ENCODE measurements around the gene BCL2A1. TPM values are rescaled to one million over a fixed set of nuclear protein-coding genes. Genes with fewer than 3 reads are reported as not detected.

BCL2A1 gene
- total RNA-seq, 1 experiment from 2014 or later, result not detected

GRCh38 chr15:79966634-79967297, 4.2 kb downstream of the BCL2A1 start:
- Histone ChIP-seq H2AK5ac (ENCODE audit: insufficient read length, low read length) (no peak overlapping the region), H4K20me1 (ENCODE audit: control insufficient read depth, insufficient read depth, insufficient read length) (no peaks in the 10 kb centered on the region), H3K9ac (ENCODE audit: extremely low read depth, insufficient read length, low read length) (no peak overlapping the region), H3K23ac (ENCODE audit: insufficient read length, low read depth, low read length) (no peak overlapping the region), H3K27ac (ENCODE audit: insufficient read length, low read depth, low read length) (no peak overlapping the region), H4K91ac (ENCODE audit: insufficient read length, low read depth, low read length) (no peak overlapping the region), H2BK20ac (ENCODE audit: low read depth, low read length, poor library complexity, severe bottlenecking) (no peak overlapping the region), H3K9me3 (ENCODE audit: control insufficient read depth, low read depth, low read length) (no peaks in the 10 kb centered on the region), H4K8ac (replicated peaks; ENCODE audit: insufficient read length, low read depth, low read length) (no peak overlapping the region), H3K4me1 (ENCODE audit: insufficient read depth, low read length) (no peaks in the 10 kb centered on the region; the same call in 1 of the 2 replicates), H3K79me2 (ENCODE audit: insufficient read depth, low read length) (no peaks in the 10 kb centered on the region), H2BK15ac (ENCODE audit: low read depth, low read length) (no peak overlapping the region), H3K23me2 (ENCODE audit: insufficient read length, low read depth, low read length, poor library complexity, severe bottlenecking) (no peaks in the 10 kb centered on the region), H3K56ac (ENCODE audit: insufficient read length, low read depth, low read length) (no peak overlapping the region), H3K79me1 (ENCODE audit: insufficient read depth, low read depth, low read length, poor library complexity, severe bottlenecking) (no peaks in the 10 kb centered on the region), H2BK120ac (ENCODE audit: low read depth, low read length, poor library complexity, severe bottlenecking) (no peak overlapping the region), H4K5ac (ENCODE audit: insufficient read length, low read depth, low read length) (no peak overlapping the region), H3K27me3 (ENCODE audit: insufficient read depth, low read length) (no peaks in the 10 kb centered on the region), H3T11ph (ENCODE audit: low read length) (no peak overlapping the region), H2BK12ac (ENCODE audit: insufficient read length, low read depth, low read length) (no peak overlapping the region), H3K4me2 (ENCODE audit: insufficient read depth, insufficient read length, low read length) (no peak overlapping the region), H2AFZ (ENCODE audit: low read length) (no peak overlapping the region), H2BK5ac (ENCODE audit: insufficient read length, low read length) (no peak overlapping the region), H3K18ac (ENCODE audit: insufficient read length, low read depth, low read length) (no peak overlapping the region), H3K14ac (ENCODE audit: insufficient read depth, low read length) (no peak overlapping the region), H3K4ac (ENCODE audit: low read depth, low read length) (no peak overlapping the region)
- no peaks in the 10 kb centered on the region for H3K27me3 Mint-ChIP-seq (ENCODE audit: low read depth)
- H3K27ac Mint-ChIP-seq, result no peak overlapping the region
- no CpG with 5 or more reads among the region's 7 CpGs for WGBS (ENCODE audit: extremely low coverage, insufficient read length, low lambda C conversion rate)
- no peaks in the 10 kb centered on the region for H3K36me3 Mint-ChIP-seq (ENCODE audit: insufficient read depth in 1 of 3, low read depth in 3 of 3)
- H3K9me3 Mint-ChIP-seq, result no peaks in the 10 kb centered on the region
- no peak overlapping the region for H3K4me3 Mint-ChIP-seq
- H3K4me1 Mint-ChIP-seq, result 0 out of 4 replicates have a peak, but pooled peaks cover 0 to 3% of the 10 kb centered on the region in 2 experiments
- TF ChIP-seq CTCF (conservative IDR thresholded peaks at IDR 0.05), result no peak
- DNase-seq, result no peak
